Natural killer cell (primary cell): Measurements from ENCODE around the gene YPEL1. TPM values are rescaled to one million over a fixed set of nuclear protein-coding genes. Genes with fewer than 3 reads are reported as not detected.

Experiments used
- ATAC-seq, 3 donors: fragments of 150-1000 bp in 2 of 3; fragments of 200-7000 bp in 1 of 3; cut with Tn5 transposase; 1 replicate in 1 of 3; 2 replicates in 2 of 3; pipeline ENCODE4 v1.10.0; 2021; ENCODE audit warnings: mild to moderate bottlenecking in 2 of 3, moderate library complexity in 2 of 3
- DNase-seq, 2 donors: peaks; one replicate each; pipeline versions ENCODE4 v3.0.0 to v3.0.0-alpha.2; 2013 to 2021; ENCODE audit warnings: mixed read lengths in 1 of 2
- H3K27ac ChIP-seq: one replicate; pipeline ENCODE4 v1.5.1; 2013; ENCODE audit warnings: mild to moderate bottlenecking, low read length
- H3K27me3 ChIP-seq: one replicate; pipeline ENCODE4 v1.6.1; 2013; ENCODE audit warnings: low read length; ENCODE audit not compliant: control insufficient read depth, insufficient read depth
- H3K36me3 ChIP-seq: one replicate; pipeline ENCODE4 v1.6.1; 2013; ENCODE audit warnings: low read length; ENCODE audit not compliant: control insufficient read depth, insufficient read depth
- H3K4me1 ChIP-seq: one replicate; pipeline ENCODE4 v1.6.1; 2013; ENCODE audit warnings: low read length; ENCODE audit not compliant: control insufficient read depth, insufficient read depth
- H3K4me3 ChIP-seq: one replicate; pipeline ENCODE4 v1.5.1; 2013; ENCODE audit warnings: low read length
- H3K9me3 ChIP-seq: one replicate; pipeline ENCODE4 v1.6.1; 2013; ENCODE audit warnings: low read length; ENCODE audit not compliant: control insufficient read depth, insufficient read depth
- H3K27ac Mint-ChIP-seq, 2 donors: one replicate each; pipeline ENCODE4 v1.8.0; 2022; ENCODE audit warnings: mild to moderate bottlenecking in 2 of 2, mixed read lengths in 2 of 2, moderate library complexity in 1 of 2
- H3K27me3 Mint-ChIP-seq, 2 donors: one replicate each; pipeline ENCODE4 v1.8.0; 2022; ENCODE audit warnings: low read depth in 2 of 2, mixed read lengths in 2 of 2
- H3K36me3 Mint-ChIP-seq: one replicate; pipeline ENCODE4 v1.8.0; 2022; ENCODE audit warnings: mixed read lengths
- H3K4me1 Mint-ChIP-seq, 2 donors: one replicate each; pipeline ENCODE4 v1.8.0; 2022; ENCODE audit warnings: mixed read lengths in 2 of 2
- H3K4me3 Mint-ChIP-seq: one replicate; pipeline ENCODE4 v1.8.0; 2022; ENCODE audit warnings: mild to moderate bottlenecking, moderate library complexity, mixed read lengths
- H3K9me3 Mint-ChIP-seq, 2 donors: one replicate each; pipeline ENCODE4 v1.8.0; 2022; ENCODE audit warnings: mixed read lengths in 2 of 2
- WGBS: methylation state at CpG from one replicate; pipeline ENCODE4 v1.1.7; 2013; ENCODE audit warnings: missing lambda C conversion rate; ENCODE audit not compliant: insufficient coverage; 5-methylcytosine and 5-hydroxymethylcytosine counted together
- intact Hi-C: fragments of 100-400 bp; cut with micrococcal nuclease; formaldehyde crosslinking; loops from one replicate; pipeline ENCODE4 v1.14.2; 2022
- total RNA-seq, 4 donors: library from RNA; stranded (reverse); fragments of 120-200 nt in 1 of 4; gene quantifications; one replicate each; pipeline versions ENCODE4 v1.2.3 to v1.2.4, GENCODE V29; 2013 to 2022
- TF ChIP-seq, protein P1 (sequence below): fragments of 200-600 bp; IDR thresholded peaks from one replicate; pipeline ENCODE4 v1.8.0; 2022; ENCODE audit warnings: antibody characterized with exemption

YPEL1 gene
- total RNA-seq, 3 donors from 2014 or later (not counting 1 experiment from before 2014, with no cell fraction given) = 59.9 to 86.3 (median 68.8) TPM

DNA sequence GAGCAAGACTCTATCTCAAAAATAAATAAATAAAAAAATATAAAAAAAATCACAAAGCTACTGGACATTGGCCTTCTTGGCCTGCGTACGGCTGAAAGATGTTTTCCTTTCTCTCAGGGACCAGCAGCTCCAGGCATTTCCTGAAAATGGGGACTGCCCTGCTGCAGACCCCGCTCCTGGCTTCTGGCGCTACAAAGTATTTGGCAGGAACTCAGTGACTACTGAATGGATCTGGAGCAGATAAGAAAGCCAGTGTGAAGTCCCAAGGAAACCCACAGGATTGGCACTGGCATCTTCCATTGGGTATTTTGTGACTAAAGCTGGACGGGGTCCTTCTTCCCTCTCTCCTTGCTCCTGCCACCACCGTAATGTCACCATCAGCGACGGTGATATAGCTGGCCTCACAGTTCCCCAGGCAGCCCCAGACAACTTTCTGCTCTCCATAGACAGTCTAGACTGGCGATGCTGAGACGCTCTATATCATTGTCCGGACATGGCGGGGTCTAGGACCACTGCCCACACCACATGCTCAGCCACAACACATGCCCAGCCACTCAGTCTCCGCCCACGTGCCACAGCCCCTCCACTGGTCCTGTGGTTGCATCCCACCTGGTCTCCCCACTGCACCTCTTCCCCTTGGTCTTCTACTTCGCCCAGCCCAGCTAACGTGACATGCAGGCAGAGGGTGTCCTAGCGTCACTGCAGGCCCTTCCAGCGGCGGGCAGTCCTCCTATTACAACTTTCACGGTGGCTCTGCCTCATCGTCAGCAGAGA lies 22.7 kb upstream of the YPEL1 start:
- H3K36me3 Mint-ChIP-seq = peaks cover 14% of the 10 kb centered on the region
- no peaks in the 10 kb centered on the region for H3K27me3 Mint-ChIP-seq
- H3K4me1 Mint-ChIP-seq = peaks cover 79 to 82% of the 10 kb centered on the region in 2 donors
- intact Hi-C loops = no loop called here
- H3K4me3 ChIP-seq = no peak overlapping the region
- no peaks in the 10 kb centered on the region for H3K9me3 ChIP-seq
- peak overlapping the region; percentile 98 to 99 for H3K27ac Mint-ChIP-seq
- H3K4me1 ChIP-seq = peaks cover 63% of the 10 kb centered on the region
- WGBS = 93% methylated on average over 21 of the region's 21 CpGs
- H3K36me3 ChIP-seq = peaks cover 24% of the 10 kb centered on the region
- no peaks in the 10 kb centered on the region for H3K27me3 ChIP-seq
- DNase-seq (no peak), ATAC-seq (no peak)
- H3K4me3 Mint-ChIP-seq = no peak overlapping the region
- TF ChIP-seq, protein P1, sequence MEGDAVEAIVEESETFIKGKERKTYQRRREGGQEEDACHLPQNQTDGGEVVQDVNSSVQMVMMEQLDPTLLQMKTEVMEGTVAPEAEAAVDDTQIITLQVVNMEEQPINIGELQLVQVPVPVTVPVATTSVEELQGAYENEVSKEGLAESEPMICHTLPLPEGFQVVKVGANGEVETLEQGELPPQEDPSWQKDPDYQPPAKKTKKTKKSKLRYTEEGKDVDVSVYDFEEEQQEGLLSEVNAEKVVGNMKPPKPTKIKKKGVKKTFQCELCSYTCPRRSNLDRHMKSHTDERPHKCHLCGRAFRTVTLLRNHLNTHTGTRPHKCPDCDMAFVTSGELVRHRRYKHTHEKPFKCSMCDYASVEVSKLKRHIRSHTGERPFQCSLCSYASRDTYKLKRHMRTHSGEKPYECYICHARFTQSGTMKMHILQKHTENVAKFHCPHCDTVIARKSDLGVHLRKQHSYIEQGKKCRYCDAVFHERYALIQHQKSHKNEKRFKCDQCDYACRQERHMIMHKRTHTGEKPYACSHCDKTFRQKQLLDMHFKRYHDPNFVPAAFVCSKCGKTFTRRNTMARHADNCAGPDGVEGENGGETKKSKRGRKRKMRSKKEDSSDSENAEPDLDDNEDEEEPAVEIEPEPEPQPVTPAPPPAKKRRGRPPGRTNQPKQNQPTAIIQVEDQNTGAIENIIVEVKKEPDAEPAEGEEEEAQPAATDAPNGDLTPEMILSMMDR = no peak
- H3K9me3 Mint-ChIP-seq = no peaks in the 10 kb centered on the region
- H3K27ac ChIP-seq = no peak overlapping the region

DNA sequence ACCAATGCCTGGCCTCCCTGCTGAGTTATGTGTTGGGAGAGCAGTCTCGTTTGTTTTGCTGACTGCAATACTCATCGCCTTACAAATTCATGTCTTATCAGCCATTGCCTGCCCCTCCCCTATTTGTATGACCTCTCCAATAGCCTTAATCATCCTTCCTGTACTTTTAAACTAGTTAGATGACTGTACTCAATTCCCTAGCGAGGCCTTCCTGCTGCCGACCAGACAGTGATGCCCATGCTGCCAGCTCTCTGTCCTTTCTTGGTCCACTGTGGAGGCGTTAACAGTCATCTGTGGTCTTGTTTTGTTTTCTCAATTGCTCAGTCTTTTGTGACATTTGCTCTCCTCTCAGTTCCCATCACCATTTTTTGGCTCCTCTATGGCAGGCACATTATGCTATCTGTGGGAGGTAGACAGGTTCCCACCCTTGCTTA lies 20.3 kb upstream of the YPEL1 start:
- peaks cover 49% of the 10 kb centered on the region for H3K4me1 ChIP-seq
- H3K4me3 Mint-ChIP-seq = peak overlapping the region; percentile 14
- peaks cover 74 to 75% of the 10 kb centered on the region in 2 donors for H3K4me1 Mint-ChIP-seq
- no peak for DNase-seq
- H3K36me3 Mint-ChIP-seq = peaks cover 14% of the 10 kb centered on the region
- intact Hi-C loops = no loop called here
- H3K27ac Mint-ChIP-seq = peak overlapping the region; percentile 54 to 69
- no peak overlapping the region for H3K4me3 ChIP-seq
- no peak overlapping the region for H3K27ac ChIP-seq
- TF ChIP-seq, protein P1 = no peak
- no peaks in the 10 kb centered on the region for H3K9me3 ChIP-seq
- ATAC-seq = no peak
- 84% methylated on average over 5 of the region's 5 CpGs for WGBS
- no peaks in the 10 kb centered on the region for H3K27me3 Mint-ChIP-seq
- H3K36me3 ChIP-seq = peaks cover 16% of the 10 kb centered on the region
- H3K27me3 ChIP-seq = no peaks in the 10 kb centered on the region
- no peaks in the 10 kb centered on the region for H3K9me3 Mint-ChIP-seq

DNA sequence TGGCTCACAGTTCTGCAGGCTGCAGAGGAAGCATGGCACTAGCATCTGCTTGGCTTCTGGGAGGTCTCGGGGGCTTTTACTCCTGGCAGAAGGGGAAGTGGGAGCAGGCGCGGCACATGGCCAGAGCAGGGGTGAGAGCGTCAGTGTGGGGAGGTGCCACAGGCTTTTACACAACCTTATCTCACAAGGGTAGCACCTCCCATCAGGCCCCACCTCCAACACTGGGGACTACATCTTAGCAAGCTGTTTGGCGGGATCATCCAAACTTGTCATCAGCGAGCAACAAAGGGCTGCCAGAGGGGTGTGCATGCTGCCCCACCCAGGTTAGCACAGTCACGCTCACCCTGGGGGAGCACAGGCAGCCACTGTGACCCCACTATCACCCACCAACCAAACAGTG lies 18.9 kb upstream of the YPEL1 start:
- Histone ChIP-seq H3K9me3 (no peaks in the 10 kb centered on the region), H3K4me1 (peaks cover 48% of the 10 kb centered on the region), H3K27ac (no peak overlapping the region), H3K4me3 (no peak overlapping the region), H3K36me3 (peaks cover 16% of the 10 kb centered on the region), H3K27me3 (no peaks in the 10 kb centered on the region)
- WGBS = 39% methylated on average over 4 of the region's 7 CpGs
- peak in 2 of 3 donors; percentile 69 to 78 for ATAC-seq
- H3K36me3 Mint-ChIP-seq = peaks cover 14% of the 10 kb centered on the region
- H3K4me3 Mint-ChIP-seq = peak overlapping the region; percentile 38
- no peaks in the 10 kb centered on the region for H3K27me3 Mint-ChIP-seq
- TF ChIP-seq, protein P1 = no peak
- no peak for DNase-seq
- intact Hi-C loops = no loop called here
- peak overlapping the region; percentile 44 to 69 for H3K27ac Mint-ChIP-seq
- H3K9me3 Mint-ChIP-seq = no peaks in the 10 kb centered on the region
- H3K4me1 Mint-ChIP-seq = peaks cover 68 to 73% of the 10 kb centered on the region in 2 donors
